Stimulated activated CD8-positive, alpha-beta memory T cell treated with anti-CD3 and anti-CD28 coated beads, Interleukin-15, amount 100 ng/mL, for 24 hours (primary cell): ENCODE results near the gene RNF212.

ENCODE experiments used
- DNase-seq: peaks from one replicate; pipeline ENCODE4 v3.0.0-alpha.2; 2020; ENCODE audit warnings: low read depth

Gene RNF212

DNA sequence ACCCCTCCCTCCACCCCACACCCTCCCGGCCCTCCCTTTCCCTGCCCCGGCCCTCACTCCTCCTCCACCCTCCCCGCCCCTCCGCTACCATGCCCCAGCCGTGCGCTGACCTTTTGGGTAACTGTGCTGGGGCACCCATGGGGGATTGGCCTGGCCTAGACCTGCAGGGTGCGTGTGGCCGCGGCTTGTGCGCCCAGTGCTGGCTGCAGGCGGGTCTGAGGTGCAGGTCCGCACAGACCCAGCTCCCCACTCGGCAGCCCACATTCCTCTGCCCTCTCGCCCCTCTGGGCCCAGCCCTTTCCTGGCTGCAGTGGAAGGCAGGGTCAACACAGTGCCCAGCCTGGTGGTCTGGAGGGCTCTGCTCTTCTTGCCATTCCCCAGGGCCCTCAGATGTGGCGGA, 77.3 kb downstream of the RNF212 start:
- no peak for DNase-seq

DNA sequence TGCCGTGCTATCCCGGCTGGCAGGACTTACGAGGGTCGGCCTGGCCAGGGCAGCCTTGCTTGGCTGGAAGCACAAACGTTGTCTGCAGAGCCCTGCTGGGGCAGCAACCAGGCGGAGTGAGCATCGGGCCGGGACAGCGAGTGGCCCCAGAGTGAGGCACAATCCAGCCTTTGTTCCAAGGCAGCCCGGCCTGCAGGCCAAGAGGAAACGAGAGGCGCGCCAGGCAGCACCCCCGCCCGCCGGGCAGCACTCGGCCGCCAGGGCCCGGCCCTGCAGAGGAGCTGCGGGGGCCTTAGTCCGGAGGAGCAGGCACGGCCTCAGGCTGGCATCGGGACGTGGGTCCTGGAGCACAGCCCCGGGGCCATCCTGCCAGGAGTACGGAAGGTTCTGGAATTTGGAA, 77.9 kb downstream of the RNF212 start:
- no peak for DNase-seq

DNA sequence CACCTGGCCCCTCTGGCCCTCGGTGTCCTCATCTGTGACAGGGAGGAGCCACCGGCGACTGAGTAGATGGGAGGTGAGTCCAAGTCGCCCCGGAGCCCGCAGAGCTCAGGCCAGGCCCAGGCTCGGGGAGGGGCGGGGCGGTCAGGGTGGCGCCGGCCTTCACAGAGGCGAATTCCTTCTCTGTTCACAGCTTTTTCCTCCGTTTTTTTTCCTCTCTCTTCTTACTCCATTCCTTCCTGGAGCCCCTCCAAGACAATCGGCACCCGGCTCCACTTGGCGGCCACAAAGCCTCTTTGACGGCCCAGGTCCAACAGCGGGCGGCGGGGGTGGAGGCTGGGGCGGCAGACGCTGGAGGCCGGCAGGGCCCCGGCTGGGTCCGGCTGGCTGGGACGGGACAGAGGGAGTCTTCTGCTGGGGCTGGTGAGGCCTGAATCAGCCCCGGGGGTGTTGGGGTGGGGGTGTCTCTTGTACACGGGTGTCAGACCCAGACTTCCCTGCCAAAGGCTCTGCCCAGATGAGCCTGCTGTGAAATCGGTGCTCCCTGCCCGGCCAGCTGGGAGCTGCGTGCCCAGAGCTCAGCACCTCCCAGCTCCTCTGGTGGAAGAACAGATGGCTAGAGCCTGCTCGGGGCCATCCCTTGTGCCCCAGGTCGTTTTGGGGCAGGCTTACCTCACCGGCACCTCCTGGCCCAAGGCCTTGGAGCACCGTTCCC, 79.4 kb downstream of the RNF212 start:
- no peak for DNase-seq

DNA sequence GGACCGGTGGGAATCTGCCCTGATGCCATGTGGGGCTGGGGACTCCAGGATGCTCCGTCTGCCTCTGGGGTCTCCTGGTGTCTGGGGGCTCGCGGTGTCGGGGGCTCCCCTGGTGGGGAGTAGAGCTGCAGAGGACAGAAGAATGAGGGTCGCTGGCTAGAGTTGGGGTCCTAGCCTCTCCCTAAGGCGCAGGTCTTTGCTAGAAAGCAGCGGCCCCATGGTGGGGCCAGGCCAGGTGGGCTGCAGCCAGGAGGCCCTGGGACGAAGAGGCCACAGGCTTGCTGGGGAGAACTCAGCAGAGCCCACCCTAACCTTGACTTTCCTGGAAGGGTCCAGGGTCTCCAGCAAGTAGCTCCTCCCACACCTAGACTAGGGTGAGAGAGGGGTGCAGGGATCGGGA, 80.5 kb downstream of the RNF212 start:
- no peak for DNase-seq

DNA sequence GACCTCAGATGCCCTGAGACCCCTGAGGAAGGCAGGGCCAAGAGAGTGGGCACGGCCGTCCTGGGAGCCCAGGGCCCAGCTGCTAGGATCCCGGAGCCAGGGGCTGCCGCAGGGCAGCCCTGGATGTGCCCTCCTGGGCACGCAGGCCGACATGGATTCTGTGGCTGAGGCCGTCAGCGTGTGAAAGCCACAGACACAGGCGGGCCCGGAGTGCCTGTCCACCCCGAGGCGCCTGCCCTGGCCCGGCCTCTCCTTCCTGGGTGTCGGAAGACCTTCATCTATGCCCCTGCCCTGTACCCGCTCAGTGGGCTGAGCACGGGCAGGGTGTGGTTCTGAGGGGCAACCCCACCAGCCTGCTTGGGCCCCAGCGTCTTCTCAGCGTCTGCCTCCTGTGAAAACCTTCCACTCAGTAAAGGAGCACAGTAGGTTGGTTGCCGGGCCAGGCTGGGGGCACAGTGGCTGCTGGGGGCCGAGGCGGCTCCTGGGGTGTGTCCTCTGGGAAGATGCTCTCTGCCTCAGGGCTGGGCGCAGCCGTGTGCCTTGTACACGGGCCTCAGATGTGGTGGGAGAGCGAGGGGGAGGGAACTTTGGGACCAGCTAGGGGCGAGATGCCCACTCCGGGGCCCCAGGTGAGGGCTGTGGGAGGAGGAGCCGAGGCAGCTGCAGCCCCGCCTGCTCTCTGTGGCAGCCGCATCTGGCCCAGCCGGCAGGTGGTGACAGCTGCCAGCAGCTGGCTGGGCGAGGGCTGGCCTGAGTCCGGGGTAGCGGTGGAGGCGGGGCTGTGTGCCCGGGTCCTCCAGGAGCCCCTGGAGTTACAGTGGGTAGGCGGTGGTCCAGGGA, 81.2 kb downstream of the RNF212 start:
- DNase-seq, result no peak

DNA sequence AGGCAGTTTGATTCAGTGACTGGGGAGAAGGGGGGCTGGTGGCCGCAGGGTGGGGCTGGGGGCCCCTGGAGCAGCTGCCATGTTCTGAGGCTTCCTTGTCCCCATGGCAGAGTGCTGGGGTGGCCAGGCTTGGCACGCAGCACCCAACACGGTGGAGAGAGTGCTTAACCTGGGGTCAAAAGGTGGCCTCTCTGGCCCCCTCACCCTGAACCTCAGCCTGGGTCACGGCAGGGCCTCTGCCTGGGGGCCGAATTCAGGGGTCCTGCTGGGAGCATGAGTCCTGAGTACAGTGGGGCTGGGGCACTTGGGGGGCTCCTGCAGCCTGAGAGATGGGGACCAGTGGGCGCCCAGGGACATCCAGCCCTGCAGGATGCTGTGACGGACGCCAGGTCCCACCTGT, 82.0 kb downstream of the RNF212 start:
- no peak for DNase-seq

DNA sequence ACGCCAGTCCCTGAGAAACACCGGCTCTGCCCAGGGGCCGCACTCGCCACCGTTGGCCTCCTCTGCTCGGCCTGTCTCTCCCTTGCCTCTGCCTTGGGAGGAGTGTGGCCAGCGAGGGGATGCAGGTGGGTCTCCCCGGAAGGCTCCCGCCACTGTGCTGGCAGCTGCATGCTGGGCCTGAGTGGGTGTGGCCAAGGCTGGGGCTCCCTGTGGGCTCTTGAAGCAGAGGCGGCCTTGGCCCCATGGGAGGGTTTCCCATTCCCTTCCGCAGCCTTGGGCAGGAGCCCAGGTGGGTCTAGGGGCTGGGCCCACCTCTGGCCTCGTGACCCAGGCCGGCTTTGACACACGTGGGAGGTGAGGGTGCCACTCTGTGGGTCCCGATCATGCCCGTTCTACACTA, 82.8 kb downstream of the RNF212 start:
- no peak for DNase-seq

DNA sequence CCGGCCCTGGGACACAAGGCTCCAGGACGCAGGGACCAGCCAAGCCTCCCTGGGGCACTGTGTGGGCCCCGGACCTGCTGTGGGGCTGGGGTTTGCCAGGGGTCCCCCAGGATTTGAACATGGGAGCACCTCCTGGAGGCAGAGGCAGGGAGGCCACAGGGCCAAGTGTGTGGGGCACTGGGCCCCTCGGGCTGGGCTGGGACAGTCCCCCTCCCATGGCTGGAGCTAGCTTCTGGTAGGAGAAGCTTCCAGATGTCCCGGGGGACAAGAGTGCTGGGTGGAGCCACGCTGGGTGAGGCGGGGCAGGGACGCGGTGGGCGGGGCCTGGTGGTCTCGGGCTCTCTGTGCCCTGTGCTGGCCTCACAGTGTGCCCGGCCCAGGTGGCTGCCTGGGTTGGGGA, 83.3 kb downstream of the RNF212 start:
- no peak for DNase-seq

DNA sequence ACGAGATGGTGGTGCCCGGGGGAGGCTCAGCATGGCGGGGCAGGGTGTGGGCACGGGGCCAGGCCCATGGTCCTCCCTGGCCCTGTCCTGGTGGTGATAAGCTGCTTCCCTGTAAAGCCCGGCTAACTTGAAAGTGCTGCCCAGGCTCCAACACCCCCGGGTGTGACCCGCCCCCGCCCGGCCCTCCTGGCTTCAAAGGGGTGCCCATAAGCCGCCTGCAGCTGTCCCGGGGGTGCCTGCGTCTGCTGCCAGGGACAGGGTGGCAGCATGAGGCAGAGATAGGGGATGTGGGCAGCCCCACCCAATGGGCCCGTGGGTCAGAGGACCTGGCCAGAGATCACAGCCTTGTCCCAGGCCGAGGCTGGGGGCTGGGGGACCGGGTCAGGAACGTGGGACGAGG, 83.8 kb downstream of the RNF212 start:
- no peak for DNase-seq

DNA sequence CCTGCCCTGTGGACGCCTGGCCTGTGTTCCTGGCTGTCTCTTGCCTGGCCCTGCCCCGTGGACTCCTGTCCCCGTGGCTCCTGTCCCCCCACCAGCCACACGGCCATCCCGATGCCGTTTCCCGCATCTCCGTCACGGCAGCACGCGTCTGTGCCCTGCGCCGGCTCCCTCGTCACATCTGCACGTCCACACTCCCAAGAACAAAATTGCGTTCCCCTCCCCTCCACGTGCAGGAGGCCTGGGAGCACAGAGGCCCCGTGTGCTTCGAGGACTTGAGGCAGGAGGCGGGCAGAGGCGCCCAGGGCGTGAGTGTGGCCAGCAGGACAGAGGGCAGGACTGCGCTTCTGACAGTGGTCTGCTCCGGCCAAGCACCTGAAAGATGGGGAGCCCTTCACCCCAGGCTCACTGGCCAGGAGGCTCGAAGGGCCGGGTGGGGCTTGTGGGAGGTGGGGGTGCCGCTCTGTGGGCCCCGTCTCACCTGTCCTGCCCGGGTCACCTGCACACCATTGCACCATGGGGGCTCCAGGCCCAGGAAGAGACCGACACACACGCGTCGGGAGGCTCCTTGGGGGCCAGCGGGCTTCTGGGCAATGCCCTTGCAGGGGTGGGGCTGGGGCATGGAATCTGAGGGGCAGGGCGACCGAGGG, 84.7 kb downstream of the RNF212 start:
- DNase-seq, result no peak

DNA sequence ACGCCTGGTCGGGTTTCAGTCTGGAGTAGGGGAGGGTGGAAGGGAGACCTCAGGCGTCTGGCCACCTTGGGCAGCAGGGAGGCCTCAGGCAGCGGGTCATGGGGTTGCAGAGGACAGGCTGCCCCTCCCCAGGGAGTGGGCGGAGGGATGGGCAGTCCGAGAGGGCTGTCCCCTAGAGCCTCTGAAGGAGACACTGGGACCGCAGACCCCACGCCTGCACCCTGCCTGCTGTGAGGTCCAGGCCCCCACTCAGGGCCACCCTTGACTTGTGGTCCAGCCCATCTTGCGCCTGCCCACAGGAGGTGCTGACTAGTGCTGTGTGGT, 85.5 kb downstream of the RNF212 start:
- no peak for DNase-seq

DNA sequence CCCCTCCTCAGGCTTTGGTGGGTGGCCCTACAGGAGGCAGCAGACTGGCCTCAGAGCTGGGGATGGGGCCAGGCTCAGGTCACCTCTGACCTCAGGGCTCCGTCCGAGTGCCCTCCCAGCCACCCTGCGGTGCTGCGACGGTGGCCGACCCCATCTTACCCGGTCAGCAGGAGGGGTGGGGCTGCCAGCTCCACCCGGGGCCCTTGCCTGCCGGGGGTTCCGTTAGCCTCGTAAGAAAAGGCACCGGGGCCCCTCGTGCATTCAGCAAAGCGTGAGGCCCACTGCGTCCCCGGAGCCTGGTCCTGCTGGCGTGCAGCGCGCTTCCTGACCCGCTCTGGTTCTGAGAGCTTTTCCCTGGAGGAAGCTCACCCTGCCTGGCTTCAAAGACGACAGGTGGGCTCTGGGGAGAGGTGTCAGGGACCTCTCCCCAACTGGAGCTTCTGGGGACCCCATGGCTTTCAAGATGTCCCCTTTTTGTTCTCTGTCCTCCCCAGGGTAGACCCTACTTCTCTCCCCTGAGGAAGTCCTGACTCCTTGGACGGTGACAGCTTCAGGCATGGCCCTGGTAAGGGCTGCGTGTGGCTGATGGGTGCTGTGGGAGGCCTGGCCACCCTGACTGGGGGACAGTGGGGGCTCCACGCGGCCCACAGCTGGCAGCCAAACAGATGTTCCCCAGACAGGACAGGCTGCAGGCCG, 86.0 kb downstream of the RNF212 start:
- no peak for DNase-seq

DNA sequence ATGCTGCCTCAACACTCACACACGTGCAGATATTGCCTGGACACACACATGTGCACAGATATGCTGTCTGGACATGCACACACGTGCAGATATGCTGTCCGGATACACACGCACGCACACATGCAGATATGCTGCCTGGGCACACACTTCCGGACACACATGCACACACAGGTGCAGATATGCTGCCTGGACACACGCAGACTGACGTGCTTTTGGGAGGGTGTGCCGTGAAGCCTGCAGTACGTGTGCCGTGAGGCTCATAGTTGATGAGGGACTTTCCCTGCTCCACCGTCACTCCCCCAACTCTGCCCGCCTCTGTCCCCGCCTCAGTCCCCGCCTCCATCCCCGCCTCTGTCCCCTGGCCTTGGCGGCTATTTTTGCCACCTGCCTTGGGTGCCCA, 87.2 kb downstream of the RNF212 start:
- no peak for DNase-seq

DNA sequence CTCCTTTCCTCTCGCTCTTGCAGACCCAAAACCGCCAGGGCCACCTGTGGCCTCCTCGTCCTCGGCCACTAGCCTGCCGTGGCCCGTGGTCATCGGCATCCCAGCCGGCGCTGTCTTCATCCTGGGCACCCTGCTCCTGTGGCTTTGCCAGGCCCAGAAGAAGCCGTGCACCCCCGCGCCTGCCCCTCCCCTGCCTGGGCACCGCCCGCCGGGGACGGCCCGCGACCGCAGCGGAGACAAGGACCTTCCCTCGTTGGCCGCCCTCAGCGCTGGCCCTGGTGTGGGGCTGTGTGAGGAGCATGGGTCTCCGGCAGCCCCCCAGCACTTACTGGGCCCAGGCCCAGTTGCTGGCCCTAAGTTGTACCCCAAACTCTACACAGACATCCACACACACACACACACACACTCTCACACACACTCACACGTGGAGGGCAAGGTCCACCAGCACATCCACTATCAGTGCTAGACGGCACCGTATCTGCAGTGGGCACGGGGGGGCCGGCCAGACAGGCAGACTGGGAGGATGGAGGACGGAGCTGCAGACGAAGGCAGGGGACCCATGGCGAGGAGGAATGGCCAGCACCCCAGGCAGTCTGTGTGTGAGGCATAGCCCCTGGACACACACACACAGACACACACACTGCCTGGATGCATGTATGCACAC, 88.3 kb downstream of the RNF212 start:
- DNase-seq, result no peak

DNA sequence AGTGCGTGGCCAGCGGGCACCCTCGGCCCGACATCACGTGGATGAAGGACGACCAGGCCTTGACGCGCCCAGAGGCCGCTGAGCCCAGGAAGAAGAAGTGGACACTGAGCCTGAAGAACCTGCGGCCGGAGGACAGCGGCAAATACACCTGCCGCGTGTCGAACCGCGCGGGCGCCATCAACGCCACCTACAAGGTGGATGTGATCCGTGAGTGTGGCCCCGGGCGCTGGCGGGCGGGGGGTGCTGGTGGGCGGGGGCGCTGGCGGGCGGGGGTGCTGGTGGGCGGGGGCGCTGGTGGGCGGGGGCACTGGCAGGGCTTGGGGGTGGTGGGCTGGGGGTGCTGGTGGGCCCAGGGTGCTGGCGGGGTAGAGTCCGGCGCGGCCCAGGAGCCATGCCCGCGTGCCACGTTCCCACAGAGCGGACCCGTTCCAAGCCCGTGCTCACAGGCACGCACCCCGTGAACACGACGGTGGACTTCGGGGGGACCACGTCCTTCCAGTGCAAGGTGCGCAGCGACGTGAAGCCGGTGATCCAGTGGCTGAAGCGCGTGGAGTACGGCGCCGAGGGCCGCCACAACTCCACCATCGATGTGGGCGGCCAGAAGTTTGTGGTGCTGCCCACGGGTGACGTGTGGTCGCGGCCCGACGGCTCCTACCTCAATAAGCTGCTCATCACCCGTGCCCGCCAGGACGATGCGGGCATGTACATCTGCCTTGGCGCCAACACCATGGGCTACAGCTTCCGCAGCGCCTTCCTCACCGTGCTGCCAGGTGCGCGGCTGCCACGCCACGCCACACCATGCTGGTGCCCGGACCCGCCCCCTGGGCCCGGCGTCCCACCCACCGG, 89.2 kb downstream of the RNF212 start:
- no peak for DNase-seq

DNA sequence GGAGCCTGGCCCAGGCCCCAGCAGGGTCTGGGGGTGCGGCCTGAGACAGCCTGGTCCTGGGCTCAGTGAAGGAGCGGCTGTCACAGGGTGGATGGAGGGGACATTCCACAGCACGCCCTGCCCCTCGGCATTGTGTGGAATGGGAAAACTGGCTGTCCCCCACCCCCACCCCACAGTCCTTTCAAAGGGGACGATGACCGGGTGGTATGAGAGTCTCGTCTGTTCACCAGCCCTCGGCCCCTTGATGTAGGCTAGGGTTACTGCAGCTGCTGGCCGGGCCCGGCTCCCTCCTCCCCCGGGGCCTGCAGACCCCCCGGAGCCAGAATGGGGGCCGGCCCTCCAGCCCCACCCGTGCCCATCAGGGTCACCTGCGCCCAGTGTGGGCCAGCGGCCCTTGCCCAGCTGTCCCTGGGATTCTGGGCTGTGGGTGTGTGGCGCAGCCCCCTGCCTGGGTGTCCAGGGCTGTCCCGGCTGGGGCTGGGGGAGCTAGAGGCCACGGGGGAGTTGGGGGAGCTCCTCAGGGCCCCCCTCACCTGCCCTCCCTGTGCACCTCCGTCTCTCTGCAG, 90.2 kb downstream of the RNF212 start:
- no peak for DNase-seq

DNA sequence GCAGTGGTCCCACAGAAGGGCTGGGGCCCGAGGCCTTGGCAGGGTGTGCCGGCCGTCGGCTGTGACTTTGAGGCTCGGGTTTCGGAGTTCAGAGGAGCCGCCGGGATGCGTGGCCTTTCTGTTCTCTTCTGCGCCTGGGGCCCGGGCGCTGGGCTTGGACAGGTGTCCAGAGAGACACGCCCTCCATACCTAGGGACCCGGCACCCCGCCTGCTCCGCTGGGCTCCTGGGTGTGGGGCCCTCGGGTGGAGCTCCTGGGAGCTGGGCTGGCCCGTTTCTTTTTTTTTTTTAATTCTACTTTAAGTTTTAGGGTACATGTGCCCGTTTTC, 90.7 kb downstream of the RNF212 start:
- DNase-seq, result no peak

DNA sequence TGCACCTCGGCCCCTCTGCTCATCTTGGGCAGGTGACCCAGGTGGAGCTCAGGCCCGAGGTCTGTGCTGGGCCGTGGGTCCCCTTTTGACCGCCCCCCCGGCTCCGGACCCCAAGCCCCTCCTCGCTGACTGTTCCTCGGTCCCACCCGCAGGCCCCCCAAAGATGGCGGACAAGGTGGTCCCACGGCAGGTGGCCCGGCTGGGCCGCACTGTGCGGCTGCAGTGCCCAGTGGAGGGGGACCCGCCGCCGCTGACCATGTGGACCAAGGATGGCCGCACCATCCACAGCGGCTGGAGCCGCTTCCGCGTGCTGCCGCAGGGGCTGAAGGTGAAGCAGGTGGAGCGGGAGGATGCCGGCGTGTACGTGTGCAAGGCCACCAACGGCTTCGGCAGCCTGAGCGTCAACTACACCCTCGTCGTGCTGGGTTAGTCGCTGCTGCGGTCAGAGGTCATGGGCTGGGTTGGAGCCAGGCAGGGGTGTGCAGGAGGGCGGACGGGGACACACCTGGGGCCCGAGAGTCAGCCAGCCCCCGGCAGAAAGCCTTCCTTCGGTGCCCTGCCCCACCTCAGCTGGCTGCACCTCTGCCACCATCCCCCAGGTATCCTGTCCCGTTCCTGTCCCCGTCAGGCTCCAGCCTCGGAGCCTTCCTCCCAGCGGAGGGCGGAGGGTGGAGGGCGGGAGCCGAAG, 91.2 kb downstream of the RNF212 start:
- DNase-seq, result no peak
